ENCODE results near the gene SH3PXD2A.
"Not testable (repeated sequence)": the region's sequence is repeated elsewhere in the genome, so short reads cannot be mapped to it uniquely, and the experiment has no call there.

SH3PXD2A gene

DNA sequence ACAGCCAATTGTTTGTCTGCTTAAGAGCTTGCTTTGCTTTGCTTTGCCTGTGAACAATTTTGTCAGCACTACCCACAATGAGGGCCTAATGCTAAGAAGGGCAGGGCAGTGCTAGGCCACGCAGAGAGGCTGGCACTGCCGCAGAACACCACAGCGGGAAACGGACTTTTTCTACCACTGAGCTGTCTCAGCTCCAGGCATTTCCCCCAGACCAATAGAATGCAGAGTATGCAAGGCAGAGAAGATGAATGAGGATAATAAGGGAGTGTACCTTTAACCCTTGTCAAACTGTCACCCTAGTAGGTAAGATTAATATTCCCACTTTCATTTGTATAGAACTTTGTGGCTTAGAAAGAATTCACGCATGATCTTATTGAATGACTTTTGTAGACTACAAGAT is 104.5 kb downstream of the SH3PXD2A start:
- DNase-seq (ENCODE audit: low read depth in 1 of 2, low spot score in 1 of 2): no peak

GRCh38 chr10:103749779-103750178 is 105.6 kb downstream of the SH3PXD2A start:
- DNase-seq (ENCODE audit: low read depth in 1 of 2, low spot score in 1 of 2): no peak

GRCh38 chr10:103748020-103748419 is 107.4 kb downstream of the SH3PXD2A start:
- DNase-seq (ENCODE audit: low read depth in 1 of 2, low spot score in 1 of 2): no peak

- no peak for DNase-seq (ENCODE audit: low read depth in 1 of 2, low spot score in 1 of 2)
These were observed 108.0 kb downstream of the SH3PXD2A start for GRCh38 chr10:103747193-103747865.

DNA sequence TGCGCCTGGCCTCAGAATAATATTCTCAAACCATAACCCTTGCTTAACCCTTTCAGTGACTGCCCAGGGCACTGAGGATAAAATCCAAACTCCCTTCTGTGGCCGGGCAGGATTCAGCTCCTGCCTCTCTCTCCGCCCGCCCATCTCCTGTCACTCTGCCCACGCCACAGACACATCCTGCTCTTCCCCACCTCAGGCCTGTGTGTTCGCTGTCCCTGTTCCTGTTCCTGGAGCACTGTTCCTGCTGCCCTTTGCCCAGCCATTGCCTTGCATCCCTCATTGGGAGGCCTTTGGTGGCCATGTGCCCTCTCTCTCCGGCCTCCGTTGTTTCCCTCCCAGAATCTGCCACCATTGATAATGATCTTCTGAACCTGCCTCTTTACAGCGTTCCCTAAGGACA is 108.8 kb downstream of the SH3PXD2A start:
- DNase-seq (ENCODE audit: low read depth in 1 of 2, low spot score in 1 of 2): no peak

DNA sequence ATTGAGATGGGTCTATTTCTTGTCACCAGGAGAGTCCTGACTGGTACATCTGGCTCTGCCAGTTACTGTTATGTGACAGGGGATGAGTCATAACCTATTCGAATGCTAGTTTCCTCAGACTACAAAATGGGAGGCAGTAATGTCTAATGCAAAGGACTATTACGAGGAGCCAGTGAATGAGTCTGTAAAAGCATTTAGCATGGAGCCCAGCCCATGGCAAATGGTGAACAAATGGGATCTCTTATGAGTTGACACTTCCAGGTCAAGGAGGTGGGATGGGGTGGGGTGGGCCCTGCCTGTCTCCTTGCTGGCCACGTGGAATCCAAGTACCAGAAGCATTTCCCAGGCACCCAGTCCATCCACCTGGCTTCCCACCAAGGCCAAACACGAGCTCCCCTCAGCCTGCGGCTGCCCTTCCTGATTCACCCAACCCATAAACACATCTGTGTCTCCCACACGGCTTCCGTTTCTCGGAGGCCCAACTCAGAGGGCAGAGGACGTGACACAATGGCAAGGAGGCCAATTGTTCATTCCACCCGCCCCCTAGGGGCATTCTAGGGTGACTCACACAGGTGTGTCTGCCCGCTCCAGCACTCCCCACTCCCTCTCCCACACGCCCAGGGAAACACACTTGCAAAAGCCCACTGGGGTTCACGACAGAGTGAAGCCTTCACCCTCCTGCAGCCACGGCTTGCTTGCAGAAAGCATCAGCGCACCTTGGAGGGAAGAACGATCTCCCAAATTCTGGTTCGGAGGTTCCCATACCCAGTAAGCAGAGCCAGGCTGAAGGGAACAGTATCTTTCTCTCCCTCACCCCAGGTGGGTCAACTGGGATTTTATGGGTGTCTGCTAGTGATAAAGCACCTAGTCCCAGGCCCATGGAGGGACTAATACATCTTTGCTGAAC is 109.8 kb downstream of the SH3PXD2A start:
- DNase-seq (ENCODE audit: low read depth in 1 of 2, low spot score in 1 of 2): peak; percentile 28 to 36

- no peak for DNase-seq (ENCODE audit: low read depth in 1 of 2, low spot score in 1 of 2)
These were observed 112.6 kb downstream of the SH3PXD2A start for GRCh38 chr10:103742824-103743223.

- DNase-seq (ENCODE audit: low read depth in 1 of 2, low spot score in 1 of 2): no peak
These were observed 114.8 kb downstream of the SH3PXD2A start for GRCh38 chr10:103740611-103741010.

GRCh38 chr10:103739039-103739764 is 116.2 kb downstream of the SH3PXD2A start:
- no peak for DNase-seq (ENCODE audit: low read depth in 1 of 2, low spot score in 1 of 2)

GRCh38 chr10:103737735-103738367 is 117.5 kb downstream of the SH3PXD2A start:
- no peak for DNase-seq (ENCODE audit: low read depth in 1 of 2, low spot score in 1 of 2)

GRCh38 chr10:103736763-103737162 is 118.6 kb downstream of the SH3PXD2A start:
- DNase-seq (ENCODE audit: low read depth in 1 of 2, low spot score in 1 of 2): no peak

DNA sequence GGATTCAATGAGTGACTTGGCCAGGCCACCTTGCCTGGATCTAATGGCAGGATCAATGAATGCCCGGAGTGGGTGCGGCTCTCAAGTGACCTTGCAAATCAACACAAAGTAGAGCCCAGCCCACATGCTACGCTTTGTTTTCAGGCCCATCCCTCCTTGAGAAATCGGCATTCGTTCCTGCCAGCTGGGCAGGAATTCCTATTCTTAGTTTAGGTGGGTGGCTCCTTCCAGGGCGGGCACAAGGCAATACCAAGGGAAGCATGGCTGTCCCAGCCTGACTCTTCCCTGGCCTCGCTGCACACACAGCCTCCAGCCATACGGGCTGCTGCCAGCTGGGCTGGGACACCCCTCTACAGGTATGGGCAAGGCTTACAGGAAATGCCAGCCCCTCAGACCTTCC is 119.3 kb downstream of the SH3PXD2A start:
- DNase-seq (ENCODE audit: low read depth in 1 of 2, low spot score in 1 of 2): no peak

DNA sequence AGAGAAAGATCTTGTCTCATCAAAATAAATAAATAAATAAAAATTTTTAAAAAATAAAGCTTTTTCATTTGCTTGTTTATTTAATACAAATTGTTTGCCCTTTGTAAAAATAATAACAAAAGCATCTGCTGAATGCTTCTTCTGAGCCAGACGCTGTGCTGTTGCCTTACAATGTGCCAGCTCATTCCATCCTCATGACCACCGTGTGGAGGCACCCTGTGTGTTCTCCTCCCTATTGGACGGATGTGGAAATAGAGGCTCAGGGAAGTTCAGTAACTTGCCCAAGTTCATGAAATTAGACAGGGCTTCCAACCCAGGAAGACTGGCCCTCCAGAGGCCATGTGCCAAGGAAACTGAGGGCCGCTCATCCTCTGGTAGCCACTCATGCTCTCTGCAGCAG is 120.6 kb downstream of the SH3PXD2A start:
- DNase-seq (ENCODE audit: low read depth in 1 of 2, low spot score in 1 of 2): no peak

GRCh38 chr10:103733045-103733419 is 122.3 kb downstream of the SH3PXD2A start:
- DNase-seq (ENCODE audit: low read depth in 1 of 2, low spot score in 1 of 2): no peak

DNA sequence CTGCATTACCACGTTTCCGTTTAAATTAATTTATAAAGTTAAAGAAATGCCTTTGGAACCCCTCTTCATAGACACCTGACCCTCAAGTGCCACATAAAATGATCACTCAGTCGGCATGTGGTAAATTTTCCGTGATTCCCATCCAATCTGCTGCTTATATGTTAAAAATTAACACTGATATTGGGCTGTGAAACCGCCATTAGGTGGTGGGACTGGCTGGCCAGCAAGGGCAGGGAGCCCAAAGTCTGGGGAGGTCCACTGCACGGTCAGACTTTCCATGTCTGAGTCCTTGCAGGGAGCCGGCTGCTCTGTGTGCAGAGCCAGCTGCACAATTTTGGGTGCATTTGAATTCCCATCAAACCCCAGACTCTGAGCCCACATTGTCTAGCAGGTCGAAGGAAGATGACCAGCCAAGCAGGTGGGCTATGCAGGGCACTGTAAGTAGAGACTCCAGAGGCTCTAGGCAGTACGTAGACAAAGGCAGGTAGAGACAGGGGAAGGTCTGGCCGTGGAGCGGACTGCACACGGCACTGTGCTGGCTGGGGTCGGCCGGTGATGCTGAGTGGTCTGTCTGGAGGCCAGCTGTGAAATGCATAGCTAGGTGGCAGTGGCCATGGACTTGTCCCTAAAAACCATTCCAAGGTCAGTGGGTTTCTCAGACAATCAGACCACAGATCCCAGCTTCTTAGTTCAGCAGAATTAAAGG is 122.9 kb downstream of the SH3PXD2A start:
- DNase-seq (ENCODE audit: low read depth in 1 of 2, low spot score in 1 of 2): no peak

- DNase-seq (ENCODE audit: low read depth in 1 of 2, low spot score in 1 of 2): no peak
These were observed 123.6 kb downstream of the SH3PXD2A start for GRCh38 chr10:103731609-103732270.

GRCh38 chr10:103731026-103731425 is 124.3 kb downstream of the SH3PXD2A start:
- not testable (repeated sequence) for DNase-seq (ENCODE audit: low read depth in 1 of 2, low spot score in 1 of 2)

DNA sequence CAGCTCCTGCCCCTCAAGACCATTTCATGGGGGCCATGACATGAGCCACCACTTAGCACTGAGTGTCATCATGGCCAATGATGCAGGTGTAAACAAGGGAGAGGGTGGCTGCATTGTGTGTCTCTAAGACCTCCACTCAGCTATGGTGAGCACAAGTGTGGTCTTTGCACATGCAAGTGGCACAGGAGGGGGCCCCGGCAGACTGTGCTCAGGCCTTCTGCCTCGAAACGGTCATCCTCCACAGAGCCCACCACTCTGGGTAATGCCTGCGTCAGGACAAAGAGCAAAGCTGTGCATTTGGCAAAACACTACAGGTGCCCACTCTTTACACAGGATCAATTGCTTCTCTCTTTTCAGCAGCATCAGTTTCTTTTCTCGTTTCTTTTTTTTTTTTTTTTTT is 125.5 kb downstream of the SH3PXD2A start:
- DNase-seq (ENCODE audit: low read depth in 1 of 2, low spot score in 1 of 2): no peak

DNA sequence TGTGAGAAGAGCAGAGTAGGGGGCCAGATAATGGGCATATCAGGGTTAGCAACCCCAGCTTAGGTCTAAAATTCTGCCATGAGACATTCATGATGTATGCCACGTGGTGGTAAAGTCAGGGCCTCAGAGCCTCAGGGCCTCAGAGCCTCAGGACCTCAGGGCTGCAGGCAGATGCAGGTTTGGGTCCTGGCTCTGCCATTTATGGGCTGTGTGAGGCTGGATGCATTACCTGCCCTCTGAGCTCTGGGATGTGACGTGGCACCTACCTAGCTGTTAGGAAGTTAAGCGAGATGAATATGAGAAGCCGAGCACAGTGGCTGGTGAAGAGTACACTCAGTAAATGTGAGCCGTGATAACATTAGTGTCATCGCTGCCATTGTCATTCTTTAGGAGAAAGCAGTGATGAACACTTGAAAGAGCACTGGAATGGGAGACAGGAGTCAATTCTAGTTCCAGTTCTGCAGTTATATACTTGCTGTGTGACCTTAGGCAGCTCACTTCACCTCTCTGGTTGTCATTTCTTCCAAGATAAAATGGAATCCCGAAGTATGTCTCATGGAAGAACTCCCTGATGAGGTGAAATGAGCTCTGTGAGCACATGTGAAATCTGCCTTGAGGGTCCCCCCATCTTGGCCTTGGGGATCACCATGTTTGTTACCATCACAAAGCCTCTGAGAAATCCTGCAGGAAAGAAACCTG is 127.2 kb downstream of the SH3PXD2A start:
- DNase-seq (ENCODE audit: low read depth in 1 of 2, low spot score in 1 of 2): no peak

- DNase-seq (ENCODE audit: low read depth in 1 of 2, low spot score in 1 of 2): no peak
These were observed 127.8 kb downstream of the SH3PXD2A start for GRCh38 chr10:103727546-103727963.
